HG03378 (cell line): ENCODE data around the gene PRSS22.

Experiments used
- ATAC-seq: cut with Tn5 transposase; IDR thresholded peaks from one replicate; pipeline ENCODE4 v1.9.1; 2021; ENCODE audit warnings: mild to moderate bottlenecking, moderate library complexity; ENCODE audit not compliant: unreplicated experiment

The PRSS22 gene

DNA sequence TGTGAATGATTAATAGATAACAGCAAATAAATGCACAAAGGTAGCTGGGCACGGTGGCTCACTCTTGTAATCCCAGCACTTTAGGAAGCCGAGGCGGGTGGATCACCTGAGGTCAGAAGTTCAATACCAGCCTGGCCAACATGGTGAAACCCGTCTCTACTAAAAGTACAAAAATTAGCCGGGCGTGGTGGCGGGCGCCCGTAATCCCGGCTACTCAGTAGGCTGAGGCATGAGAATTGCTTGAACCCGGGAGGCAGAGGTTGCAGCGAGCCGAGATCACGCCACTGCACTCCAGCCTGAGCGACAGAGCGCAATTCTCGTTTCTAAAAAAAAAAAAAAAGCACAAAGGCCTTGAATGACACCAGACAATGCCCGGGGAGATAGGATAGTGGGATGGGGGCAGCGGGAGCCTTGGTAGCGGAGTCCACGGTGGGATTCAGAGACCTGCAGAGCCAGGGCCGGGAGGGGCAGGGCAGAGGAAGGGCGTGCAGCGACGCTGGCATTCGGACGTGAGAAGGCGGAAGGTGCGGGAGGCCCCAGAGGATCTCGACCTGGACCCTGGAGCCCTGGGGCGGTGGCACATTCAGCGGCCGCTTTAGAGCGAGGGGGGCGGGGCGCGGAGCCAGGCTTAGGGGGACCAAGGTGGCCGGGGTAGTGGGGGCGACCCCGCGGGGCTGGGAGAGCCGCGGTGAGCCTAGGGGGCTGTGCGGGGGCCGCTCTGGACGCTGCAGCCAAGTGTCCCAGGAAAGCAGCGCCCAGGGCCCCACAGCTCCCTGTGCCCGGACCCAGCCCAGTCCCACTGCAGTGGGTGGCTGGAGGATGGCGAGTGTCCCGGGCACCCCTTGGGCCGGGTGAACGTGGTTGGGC lies 24.0 kb upstream of the PRSS22 start:
- no peak for ATAC-seq

DNA sequence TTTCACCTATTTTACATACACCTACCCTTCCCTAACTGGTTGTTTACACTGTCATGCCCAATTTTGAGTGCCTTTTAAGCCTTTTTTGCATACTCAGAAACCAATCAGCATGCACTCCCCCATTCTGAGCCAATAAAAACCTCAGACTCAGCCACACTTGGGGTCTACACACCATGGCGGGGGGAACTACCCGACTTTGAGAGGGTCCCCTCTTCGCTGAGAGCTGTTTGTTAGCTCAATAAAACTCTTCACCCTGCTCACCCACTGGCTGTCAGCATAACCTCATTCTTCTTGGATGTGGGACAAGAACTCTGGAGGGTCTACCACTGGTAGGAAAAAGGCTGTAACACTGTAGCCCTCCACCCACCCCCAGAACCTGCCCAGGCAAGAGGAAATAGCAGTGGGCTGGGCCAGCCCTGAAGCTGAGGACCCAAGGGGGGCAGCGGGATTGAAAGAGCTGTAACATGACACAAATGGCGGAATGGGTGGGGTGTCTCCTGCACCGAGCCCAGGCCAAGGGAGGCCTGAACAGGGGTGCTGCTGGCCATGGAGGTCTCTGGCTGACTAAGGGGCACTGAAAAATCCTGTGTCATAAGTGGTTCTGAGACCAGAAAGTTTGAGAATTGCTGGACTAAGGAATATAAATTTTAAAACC lies 22.0 kb upstream of the PRSS22 start:
- ATAC-seq = no peak

DNA sequence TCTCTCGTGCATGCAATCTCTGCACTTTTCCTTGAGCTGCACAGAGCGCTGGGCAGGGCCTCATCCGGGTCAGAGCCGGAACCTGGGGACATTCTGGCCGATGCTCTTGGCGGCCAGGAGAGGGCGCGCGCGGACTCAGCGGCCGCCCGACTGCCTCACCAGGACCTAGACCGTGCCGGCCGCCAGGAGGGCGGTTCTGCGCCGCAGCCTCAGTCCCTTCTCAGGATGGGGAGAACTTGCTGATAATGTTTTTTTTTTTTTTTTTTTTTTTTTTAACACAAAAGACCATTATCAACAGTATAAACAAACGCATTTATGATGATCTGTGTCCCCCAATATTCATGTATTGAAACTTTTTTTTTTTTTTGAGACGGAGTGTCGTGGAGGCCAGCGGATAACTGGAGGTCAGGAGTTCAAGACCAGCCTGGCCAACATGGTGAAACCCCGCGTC lies 17.0 kb upstream of the PRSS22 start:
- ATAC-seq = no peak

DNA sequence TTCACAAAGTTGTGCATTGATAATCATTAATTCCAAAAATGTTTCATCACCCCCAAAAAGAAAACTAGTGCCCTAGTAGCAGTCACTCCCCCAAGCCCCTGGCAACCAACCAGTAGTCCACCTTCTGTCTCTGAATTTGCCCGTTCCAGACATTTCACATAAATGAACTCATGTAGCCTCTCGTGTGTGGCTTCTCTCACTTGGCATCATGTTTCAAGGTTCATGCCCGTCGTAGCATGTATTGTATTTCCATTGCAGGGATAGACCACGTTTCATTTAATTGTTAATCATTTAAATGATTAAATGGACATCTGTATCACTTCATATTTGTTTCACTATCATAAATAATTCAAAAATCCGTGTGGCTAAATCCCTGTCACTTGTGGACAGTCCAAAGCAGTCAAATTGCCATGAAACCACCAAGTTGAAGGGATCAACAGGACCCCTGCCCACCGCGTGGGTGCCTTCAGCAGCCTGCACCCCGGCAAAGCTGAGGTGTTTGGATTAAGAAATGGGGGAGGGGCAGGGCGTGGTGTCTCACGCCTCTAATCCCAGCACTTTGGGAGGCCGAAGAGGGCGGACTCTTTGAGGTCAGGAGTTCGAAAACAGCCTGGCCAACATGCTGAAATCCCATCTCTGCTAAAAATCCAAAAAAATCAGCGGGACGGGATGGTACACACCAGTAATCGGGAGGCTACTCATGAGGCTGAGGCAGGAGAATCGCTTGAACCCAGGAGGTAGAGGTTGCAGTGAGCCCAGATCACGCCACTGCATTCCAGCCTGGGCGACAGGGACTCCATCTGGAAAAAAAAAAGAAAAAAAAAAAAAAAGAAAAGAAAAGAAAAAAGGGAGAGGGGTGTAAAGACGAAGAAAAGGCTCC lies 16.3 kb upstream of the PRSS22 start:
- no peak for ATAC-seq

DNA sequence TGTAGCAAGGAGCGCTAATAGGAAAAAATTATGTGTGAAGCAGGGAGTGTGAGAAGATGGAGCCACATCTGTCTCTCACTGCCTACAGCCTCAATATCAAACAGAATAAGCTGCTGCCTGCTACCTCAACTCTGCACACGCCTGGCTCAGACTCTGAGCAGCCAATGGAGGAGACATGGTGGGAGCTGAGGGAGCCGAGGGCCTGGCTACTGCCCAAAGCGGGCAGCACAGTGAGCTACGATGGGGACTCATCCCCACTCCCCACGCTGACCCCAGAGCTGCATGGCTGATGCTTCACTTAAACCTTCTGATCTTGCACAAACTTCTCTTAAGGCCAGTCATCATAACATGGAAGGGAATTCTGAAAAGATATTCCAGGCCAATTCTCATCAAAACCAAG lies 14.0 kb upstream of the PRSS22 start:
- no peak for ATAC-seq

DNA sequence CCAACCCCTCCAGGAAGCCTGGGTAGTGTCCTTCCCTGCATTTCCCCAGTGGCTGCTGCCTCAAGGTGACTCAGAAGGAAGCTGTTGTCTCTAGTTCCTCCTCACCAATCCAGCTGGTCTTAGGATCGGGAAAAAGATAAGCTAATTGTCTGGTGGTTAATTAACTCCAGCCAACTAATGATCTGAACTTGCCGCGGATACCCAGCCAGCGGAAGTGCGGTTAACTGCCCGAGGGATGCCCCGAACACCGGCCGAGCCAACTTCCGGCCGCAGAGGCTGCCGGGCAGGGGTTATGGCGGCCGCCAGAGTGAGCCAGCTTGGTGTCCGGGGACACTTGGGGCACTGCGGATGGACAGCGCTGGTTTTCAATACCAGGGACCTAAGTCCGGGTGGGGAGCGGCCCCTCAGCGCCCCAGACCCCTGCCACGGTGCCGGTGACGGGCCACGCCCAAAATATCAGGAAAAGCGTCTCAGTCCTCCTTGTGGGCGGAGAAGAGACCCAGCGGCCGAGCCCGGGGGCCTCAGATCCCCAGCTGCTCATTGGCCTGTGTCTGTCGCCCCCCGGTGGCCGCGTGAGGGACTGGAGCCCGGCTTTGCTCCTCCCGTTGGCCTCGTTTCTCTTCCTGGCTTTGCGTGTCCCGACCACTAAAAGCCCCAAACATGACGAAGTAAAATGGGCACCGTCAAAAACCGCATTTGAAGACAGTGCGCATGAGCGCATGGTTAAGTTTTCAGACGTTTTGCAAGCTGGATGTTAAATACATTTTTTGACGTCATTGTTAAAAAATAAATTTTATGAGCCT lies 10.2 kb upstream of the PRSS22 start:
- peak; percentile 73 for ATAC-seq

DNA sequence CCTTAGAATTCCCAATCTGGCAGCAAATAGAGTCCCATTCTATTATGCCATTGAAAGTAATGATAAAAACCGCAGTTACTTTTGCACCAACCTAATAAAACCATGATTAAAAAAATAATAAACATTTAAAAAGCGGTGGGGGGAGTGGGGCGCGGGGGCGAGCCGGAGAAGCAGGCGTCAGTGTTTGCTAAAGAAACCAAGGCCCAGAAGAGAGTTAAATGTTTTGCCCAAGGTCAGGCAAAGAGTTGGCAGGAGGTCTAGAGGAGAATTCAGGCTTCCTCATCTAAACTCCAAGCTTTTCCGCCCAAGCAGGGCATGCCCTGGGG lies 9.7 kb upstream of the PRSS22 start:
- ATAC-seq = no peak

DNA sequence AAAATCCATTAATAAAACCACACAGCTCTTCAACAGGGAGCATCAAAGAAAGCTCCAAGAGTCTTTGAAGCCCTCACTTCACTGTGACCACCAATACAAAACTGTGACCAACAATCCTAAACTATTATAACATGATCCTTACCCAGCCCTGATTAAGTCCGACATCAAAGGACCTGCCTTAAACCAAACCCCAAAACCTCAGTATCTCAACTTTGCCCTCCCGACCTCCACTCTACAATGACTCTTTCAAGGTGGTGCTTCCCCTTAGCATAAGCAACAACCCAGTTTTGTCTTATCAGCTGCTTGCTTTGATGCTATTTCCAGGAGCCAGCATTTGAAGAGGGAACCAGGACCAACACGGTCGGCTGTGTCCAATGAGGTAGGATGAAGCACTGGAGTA lies 8.5 kb upstream of the PRSS22 start:
- ATAC-seq = no peak

DNA sequence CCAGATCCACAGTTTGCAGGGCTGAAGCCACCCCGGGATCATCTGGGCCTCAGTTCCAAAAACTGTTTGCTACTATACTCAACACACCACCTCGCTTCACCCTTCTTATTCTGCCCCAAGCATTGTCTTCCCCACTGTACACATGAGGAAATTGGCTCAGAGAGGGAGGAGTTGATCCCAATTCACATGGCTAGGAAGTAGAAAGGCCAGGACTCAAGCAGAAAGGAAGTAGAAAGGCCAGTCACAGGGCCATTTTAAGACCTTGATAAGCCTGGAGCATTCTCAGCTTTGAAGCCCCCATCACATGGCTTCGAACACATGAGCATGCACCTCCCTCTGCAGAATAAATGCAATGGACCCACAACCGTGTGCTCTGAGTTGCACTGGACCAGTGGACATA lies 7.7 kb upstream of the PRSS22 start:
- ATAC-seq = no peak

DNA sequence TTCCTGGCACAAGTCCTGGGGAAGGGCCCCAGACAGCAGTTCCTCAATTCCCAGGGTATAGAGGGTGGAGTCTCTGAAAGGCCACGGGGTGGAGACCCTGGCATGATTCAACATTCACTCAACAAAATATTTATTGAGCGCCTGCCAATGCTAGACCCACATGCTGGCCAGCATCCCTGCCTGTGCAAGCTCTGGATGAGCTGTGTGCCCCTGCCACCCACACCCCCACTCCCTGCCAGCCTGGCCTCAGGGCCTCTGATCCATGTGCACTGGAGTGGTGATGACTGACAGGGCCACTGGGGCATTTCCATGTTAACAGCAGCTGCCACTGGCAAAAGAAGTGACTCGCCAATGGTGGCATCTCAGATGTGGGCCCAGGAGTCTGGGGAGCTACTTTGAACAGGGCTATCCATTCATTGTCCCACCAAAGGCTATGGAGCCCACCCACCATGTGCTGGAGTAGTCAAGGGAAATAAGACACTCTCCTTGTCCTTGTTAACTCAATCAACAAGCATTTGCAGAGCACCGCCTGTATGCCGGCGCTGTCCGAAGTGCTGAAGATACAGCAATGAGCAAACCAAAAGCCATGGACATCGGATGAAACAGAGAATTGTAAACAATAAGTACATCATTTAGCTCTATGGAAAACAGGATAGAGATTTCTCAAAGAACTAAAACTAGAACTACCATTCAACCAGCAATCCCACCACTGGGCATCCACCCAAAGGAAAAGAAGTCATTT lies 3.0 kb upstream of the PRSS22 start:
- ATAC-seq = no peak

DNA sequence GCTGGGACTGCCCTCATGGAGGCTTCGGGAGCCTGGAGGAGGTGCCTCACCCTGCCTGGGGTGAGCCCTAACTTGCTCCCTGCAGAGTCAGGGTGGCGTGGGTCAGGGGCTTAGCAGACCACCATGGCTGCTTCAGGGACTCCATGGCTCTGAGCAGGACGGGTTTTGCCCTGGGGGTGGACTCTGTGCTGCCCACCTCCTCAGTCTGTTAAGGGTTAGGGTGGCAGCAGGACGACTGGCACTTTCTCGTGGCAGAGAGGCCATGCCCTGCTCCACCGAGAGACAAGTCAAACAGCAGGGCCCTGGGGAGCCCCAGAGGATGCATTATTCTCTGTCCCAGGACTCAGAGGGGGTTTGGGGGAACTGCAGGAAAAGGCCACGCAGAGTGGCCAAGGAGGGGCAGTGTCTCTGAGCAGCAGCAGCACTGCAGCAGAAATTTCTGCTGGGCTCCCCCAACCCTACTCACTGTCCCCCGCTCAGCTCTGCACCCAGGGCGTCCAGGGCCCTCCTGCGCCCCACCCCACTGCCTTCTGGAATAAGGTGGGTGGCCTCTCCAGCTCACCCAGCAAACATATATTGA lies 1.8 kb upstream of the PRSS22 start:
- ATAC-seq = no peak

DNA sequence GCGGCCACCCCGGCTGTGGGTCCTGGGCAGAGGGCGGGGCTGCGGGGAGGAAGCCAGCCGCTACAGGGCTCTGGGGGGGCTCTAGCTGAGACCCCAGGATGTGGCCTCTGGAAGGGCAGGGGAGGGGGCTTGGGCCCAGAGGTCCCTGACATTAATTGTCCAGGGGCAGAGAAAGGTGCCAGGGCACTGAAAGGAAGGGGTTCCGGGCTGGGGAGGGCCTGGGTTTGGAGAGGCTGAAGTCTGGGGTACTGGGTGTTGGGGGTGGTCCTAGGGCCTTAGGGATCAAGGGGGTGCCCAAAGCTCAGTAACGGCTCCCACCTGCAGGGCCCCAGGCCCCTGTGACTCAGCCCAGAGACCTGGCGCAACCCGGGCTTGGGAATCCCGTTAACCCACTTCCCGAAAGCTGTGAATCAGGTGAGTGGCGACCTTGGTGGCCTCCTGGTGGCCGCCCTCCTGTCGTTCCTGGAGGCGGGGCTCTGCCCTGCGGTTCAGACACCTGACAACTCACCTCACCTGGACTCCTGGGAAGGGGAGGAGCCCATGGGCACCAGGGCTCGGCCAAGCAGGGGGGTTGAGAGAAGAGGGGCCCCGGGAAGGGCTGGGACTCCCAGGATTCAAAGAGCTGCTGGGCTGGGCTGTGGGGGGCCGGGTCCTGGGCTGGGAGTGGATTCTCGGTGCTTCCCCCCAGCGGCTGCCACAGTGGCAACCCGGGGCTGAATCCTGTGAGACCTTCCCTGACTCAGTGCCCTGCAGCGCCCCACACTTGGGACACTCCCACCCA lies 465 bp upstream of the PRSS22 start:
- no peak for ATAC-seq

DNA sequence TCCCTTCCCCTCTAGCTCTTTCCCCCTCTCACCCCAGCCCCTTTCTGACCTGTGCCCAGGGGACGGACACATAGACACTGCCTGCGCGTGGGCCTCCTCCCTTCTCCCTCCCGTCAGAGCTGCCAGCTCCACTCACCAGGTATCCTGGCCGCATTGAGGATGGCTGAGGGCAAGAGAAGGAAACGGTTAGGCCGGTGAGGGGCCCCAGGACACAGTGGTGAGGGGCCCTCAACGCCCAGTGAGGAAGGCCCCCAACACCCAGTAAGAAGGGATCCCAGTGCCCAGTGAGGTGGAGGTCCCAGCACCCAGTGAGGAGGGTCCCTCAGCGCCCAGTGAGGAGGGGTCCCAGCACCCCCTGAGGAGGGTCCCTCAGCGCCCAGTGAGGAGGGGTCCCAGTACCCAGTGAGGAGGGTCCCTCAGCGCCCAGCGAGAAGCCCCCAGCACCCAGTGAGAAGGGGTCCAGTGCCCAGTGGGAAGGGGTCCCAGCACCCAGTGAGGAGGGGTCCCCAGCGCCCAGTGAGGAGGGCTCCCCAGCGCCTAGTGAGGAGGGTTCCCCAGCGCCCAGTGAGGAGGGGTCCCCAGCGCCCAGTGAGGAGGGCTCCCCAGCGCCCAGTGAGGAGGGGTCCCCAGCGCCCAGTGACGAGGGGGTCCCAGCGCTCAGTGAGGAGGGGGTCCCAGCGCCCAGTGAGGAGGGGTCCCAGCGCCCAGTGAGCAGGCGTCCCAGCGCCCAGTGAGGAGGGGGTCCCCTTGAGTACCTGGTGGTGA lies 1.1 kb downstream of the PRSS22 start:
- ATAC-seq = no peak

DNA sequence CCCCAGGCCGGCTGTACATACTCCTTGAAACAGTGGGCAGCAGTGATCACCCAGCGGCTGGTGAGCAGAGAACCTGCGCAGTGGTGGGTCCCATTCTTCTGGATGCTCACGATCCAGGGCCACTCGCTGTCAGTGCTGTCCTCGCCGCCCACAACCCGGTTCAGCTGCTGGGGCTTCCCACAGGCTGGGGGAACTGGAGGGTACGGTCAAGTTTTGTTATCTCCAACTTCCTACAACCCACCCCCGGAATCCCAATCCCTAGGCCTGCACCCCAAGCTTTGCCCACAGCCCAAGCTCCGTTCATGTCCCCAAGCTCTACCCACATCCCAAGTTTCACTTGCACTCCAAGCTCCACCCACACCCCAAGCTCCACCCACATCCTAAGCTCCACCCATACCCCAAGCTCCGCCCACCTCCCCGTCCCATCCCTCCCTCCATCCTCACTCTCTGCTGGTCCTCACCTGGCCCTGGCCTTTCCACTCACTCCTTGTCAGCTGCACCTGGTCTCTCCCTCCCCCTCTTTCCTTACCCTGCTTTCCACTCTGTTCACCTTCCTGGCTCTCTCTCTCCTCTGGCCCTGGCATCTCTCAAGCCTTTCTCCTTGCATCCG lies 1.8 kb downstream of the PRSS22 start:
- ATAC-seq = no peak

DNA sequence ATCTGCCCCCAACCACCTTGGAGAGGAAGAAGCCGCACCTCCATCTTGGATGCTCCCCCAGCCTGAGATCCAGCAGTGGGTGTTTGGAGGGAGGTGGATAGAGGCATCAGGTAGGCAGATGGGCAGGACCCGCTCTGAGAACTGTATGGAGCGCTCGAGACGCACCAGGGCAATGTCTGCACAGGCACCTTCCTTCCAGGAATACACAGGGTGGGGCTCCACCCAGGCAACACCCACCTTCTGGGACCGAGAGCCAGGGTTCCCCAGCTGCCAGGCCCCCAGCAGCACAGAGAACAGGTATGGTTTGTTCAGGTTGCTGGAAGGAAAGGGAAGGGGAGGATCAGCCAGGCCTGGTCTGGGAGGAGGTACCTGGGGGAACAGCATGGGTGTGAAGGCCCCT lies 2.4 kb downstream of the PRSS22 start:
- no peak for ATAC-seq

DNA sequence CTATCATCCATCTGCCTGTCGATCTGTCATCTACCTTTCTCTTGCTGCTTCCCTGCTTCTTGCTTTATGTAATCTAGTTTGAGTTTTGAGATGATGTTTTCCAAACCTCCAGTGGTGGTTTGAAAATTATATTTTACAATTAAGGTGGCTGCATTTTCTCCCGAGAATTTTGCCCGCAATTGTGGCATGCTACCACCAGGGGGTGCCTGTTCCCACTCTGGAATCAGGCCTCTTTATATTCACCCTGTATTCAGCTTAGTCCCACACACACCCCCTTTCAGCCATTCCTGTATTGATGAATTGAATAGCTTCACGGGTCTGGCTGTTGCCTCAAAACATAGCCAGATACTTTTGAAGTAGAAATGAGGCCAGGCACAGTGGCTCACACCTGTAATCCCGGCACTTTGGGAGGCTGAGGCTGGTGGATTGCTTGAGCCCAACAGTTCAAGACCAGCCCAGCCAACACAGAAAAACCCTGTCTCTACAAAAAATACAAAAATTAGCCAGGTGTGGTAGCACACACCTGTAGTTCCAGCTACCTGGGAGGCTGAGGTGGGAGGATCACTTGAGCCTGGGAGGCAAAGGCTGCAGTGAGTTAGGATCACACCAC lies 3.2 kb downstream of the PRSS22 start:
- no peak for ATAC-seq

DNA sequence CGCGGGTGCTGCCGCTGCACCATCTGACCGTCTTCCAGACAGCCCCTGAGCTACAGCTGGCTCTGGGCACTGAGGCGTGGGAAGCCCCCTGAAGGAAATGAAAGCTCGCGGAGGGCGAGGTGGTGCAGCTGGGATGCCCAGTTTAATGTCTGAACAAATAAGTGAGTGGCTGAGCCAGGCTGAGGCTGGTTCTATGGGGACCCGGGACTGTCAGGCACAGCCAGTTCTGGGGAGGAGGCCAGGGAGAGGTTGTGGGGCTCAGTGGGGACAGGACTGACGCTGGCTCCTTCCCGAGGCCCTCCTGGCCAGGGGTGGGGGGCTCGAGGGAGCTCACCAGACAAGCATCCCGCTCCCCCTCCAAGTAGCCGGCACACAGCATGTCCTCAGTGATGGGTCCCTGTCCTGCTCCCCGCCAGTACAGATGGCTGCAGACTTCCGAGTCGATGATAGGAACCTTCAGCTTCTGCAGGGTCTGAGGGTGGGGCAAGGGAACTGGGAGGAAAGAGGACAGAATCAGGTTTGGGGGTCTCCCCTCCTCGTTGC lies 4.4 kb downstream of the PRSS22 start:
- no peak for ATAC-seq
